GM12878 (cell line): ENCODE results near the gene CACNG1. TPM values are rescaled to one million over a fixed set of nuclear protein-coding genes. Genes with fewer than 3 reads are reported as not detected.
A peak's percentile ranks its signal among the peaks of the same experiment; 100 is the strongest.

Experiments
- ATAC-seq: fragments of 200-7000 bp; cut with Tn5 transposase; 3 replicates; pipeline ENCODE4 v1.9.1; 2020; ENCODE audit warnings: mild to moderate bottlenecking, moderate library complexity
- BruUV-seq: library from RNA; stranded (reverse); fragments of 400-500 nt; replicated peaks from 2 replicates; lab custom pipeline; 2021; lab: Mats Ljungman, UMichigan
- CTCF ChIA-PET: fragments of 300-600 bp; sonication (Branson Sonifier 250); formaldehyde crosslinking; extraction: SDS; loops from one replicate; lab custom pipeline; 2021; ENCODE audit warnings: inconsistent platforms; lab: Yijun Ruan, JAX
- POLR2A ChIA-PET: fragments of 350-600 bp; formaldehyde crosslinking; extraction: SDS; loops from one replicate; lab custom pipeline; 2021; ENCODE audit warnings: inconsistent platforms; lab: Charles Lee
- RAD21 ChIA-PET: fragments of 300-600 bp; sonication (Branson Sonifier 250); formaldehyde crosslinking; loops from one replicate; lab custom pipeline; 2023; ENCODE audit warnings: antibody characterized with exemption; ENCODE audit not compliant: unreplicated experiment; lab: Charles Lee
- SMC1A ChIA-PET: fragments of 300-600 bp; sonication (Branson Sonifier 250); formaldehyde crosslinking; loops from one replicate; lab custom pipeline; 2023; ENCODE audit not compliant: unreplicated experiment, uncharacterized antibody; lab: Charles Lee
- DNase-seq: peaks from one replicate; pipeline ENCODE4 v3.0.0-alpha.2; 2011; ENCODE audit warnings: low read depth, low spot score
- FAIRE-seq: peaks from 3 replicates; lab custom pipeline; 2011; peaks lifted over from hg19 to GRCh38; lab: Jason Lieb, UNC
- H2AFZ ChIP-seq: 2 replicates; pipeline ENCODE4 v1.6.0; 2011; ENCODE audit warnings: low read depth, low read length, control low read depth; ENCODE audit not compliant: control insufficient read depth
- H3K27ac ChIP-seq: 2 replicates; pipeline ENCODE4 v1.5.1; 2011; ENCODE audit warnings: control low read depth; ENCODE audit not compliant: control insufficient read depth, insufficient read depth
- H3K27me3 ChIP-seq, 2 experiments: replicated peaks in 1 of 2; 2 replicates each; pipeline versions ENCODE4 v1.6.0 to v1.6.1; 2011; ENCODE audit warnings: low read length in 1 of 2; ENCODE audit not compliant: control insufficient read depth in 2 of 2, insufficient read depth in 2 of 2
- H3K36me3 ChIP-seq, 2 experiments: 2 replicates each; pipeline ENCODE4 v1.5.1; 2011; ENCODE audit warnings: low read length in 1 of 2; ENCODE audit not compliant: control insufficient read depth in 2 of 2, insufficient read depth in 2 of 2
- H3K4me1 ChIP-seq: 2 replicates; pipeline ENCODE4 v1.6.1; 2011; ENCODE audit warnings: mild to moderate bottlenecking, low read length, moderate library complexity, mixed read lengths; ENCODE audit not compliant: control insufficient read depth, insufficient read depth
- H3K4me2 ChIP-seq: 2 replicates; pipeline ENCODE4 v1.6.0; 2011; ENCODE audit warnings: control low read depth; ENCODE audit not compliant: control insufficient read depth, insufficient read depth
- H3K4me3 ChIP-seq: fragments of 200-600 bp; sonication (generic); 2 replicates; pipeline ENCODE4 v1.5.1; 2016
- H3K79me2 ChIP-seq: 2 replicates; pipeline ENCODE4 v1.6.0; 2011; ENCODE audit warnings: low read length; ENCODE audit not compliant: control insufficient read depth, insufficient read depth
- H3K9ac ChIP-seq: 2 replicates; pipeline ENCODE4 v1.8.0; 2011; ENCODE audit warnings: low read length, control low read depth, mixed read lengths; ENCODE audit not compliant: control insufficient read depth, insufficient read depth
- H3K9me3 ChIP-seq: replicated peaks from 3 replicates; pipeline ENCODE4 v1.5.1; 2011; ENCODE audit warnings: mild to moderate bottlenecking, low read length; ENCODE audit not compliant: control insufficient read depth, insufficient read depth
- H4K20me1 ChIP-seq: 2 replicates; pipeline ENCODE4 v1.6.0; 2011; ENCODE audit not compliant: control insufficient read depth, insufficient read depth
- MEF2B ChIP-seq: fragments of 450-650 bp; IDR thresholded peaks from 2 replicates; pipeline ENCODE4 v1.6.1; 2018; ENCODE audit warnings: mild to moderate bottlenecking, moderate library complexity; ENCODE audit not compliant: partially characterized antibody, poor library complexity, severe bottlenecking
- SIX5 ChIP-seq: IDR thresholded peaks from 2 replicates; pipeline ENCODE4 v1.6.1; 2011; ENCODE audit warnings: mild to moderate bottlenecking, low read depth, low read length, moderate library complexity; ENCODE audit not compliant: severe bottlenecking
- TBL1XR1 ChIP-seq: IDR thresholded peaks from 2 replicates; pipeline ENCODE4 v1.6.1; 2012; ENCODE audit warnings: low read depth, low read length, improper control_type of control experiment
- YY1 ChIP-seq: IDR thresholded peaks from 2 replicates; pipeline ENCODE4 v1.6.1; 2011; ENCODE audit warnings: low read depth, mild to moderate bottlenecking, low read length
- WGBS: methylation state at CpG from one replicate; pipeline ENCODE4 v1.1.6; 2016; ENCODE audit warnings: low lambda C conversion rate; ENCODE audit not compliant: insufficient replicate concordance, insufficient coverage; ENCODE audit errors: missing lambda C conversion rate; 5-methylcytosine and 5-hydroxymethylcytosine counted together
- in situ Hi-C: fragments of 300-500 bp; cut with MboI; formaldehyde crosslinking; loops from 9 replicates; pipeline ENCODE4 v1.14.3; 2018; ENCODE audit warnings: mixed read lengths
- intact Hi-C: fragments of 100-400 bp; cut with micrococcal nuclease; formaldehyde crosslinking; loops from one replicate; pipeline ENCODE4 v1.14.2; 2022; ENCODE audit not compliant: unreplicated experiment
- polyA plus RNA-seq, 11 experiments: library from polyadenylated mRNA; depleted of rRNA in 4 of 11; unstranded in 6 of 11; stranded (reverse) in 5 of 11; fragments of >200 nt; fragmentation: Nextera tagmentation in 4 of 11; fragmentation: Illumina TruSeq in 1 of 11; extraction: Ambion mirVana in 4 of 11; extraction: Trizol in 1 of 11; gene quantifications; 1 replicate in 1 of 11; 2 replicates in 10 of 11; pipeline versions ENCODE4 v1.2.1 to v1.2.3, GENCODE V29; 2011 to 2016; ENCODE audit warnings: inconsistent platforms in 2 of 11, missing spikeins in 2 of 11, low read depth in 1 of 11
- total RNA-seq, 4 experiments: library from RNA; depleted of rRNA in 3 of 4; stranded (reverse); fragments of >200 nt in 3 of 4; fragmentation: Illumina TruSeq in 1 of 4; extraction: Trizol in 1 of 4; gene quantifications; 2 replicates each; pipeline versions ENCODE4 v1.2.1 to v1.2.3, GENCODE V29; 2013 to 2021
- TF ChIP-seq, protein P1 (sequence below): fragments of 450-650 bp; IDR thresholded peaks from 2 replicates; pipeline ENCODE4 v1.6.1; 2017; ENCODE audit warnings: antibody characterized with exemption, mild to moderate bottlenecking, moderate library complexity
- TF ChIP-seq, protein P2 (sequence below): fragments of 450-650 bp; formaldehyde crosslinking; IDR thresholded peaks from 2 replicates; pipeline ENCODE4 v1.4.0; 2020; ENCODE audit warnings: mild to moderate bottlenecking, moderate library complexity

The CACNG1 gene
- total and polyA plus RNA-seq, 10 of the 15 experiments (the other 5 are each of a cell fraction or from before 2014, with no cell fraction given) = not detected

DNA sequence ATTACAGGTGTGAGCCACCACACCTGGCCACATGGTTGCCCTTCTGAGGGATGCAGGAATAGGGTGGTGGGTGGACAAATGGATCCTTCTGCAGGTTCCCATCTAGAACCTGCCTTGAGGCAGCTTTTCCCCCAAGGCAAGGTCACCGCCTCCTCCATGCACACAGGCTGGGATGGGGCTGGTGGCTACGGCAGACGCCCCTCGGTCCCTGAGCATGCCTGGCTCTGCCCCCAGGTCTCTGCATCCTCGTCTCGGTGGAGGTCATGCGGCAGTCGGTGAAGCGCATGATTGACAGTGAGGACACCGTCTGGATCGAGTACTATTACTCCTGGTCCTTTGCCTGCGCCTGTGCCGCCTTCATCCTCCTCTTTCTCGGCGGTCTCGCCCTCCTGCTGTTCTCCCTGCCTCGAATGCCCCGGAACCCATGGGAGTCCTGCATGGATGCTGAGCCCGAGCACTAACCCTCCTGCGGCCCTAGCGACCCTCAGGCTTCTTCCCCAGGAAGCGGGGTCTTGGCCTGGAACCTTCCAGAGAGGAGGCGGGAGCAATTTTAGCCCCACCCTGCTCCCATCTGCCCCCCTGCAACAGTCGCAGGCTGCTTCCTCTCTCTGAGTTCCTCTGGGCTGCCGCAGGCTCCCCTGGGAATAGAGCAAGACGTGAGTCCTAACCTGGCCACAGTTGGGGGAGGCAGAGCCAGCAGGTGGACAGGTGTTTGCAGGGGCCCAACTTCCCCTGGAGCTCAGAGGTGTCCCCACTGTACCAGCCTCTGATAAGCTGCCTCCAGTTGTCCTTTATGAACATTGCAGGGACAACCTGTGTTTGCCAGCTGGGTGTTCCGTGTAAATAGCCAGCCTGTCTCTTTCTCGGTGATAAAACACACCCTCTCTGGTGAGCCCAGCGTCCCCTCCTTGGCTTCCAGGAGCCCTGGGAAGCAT, 11.7 kb downstream of the CACNG1 start:
- no peak overlapping the region for H3K4me2 ChIP-seq
- H3K9me3 ChIP-seq = no peaks in the 10 kb centered on the region
- H3K79me2 ChIP-seq = no peaks in the 10 kb centered on the region
- in situ Hi-C loops (no loop called here), intact Hi-C loops (no loop called here)
- H3K27ac ChIP-seq = no peak overlapping the region
- POLR2A ChIA-PET = no interaction called here
- H4K20me1 ChIP-seq = no peaks in the 10 kb centered on the region
- no peaks in the 10 kb centered on the region for H3K27me3 ChIP-seq
- H2AFZ ChIP-seq = no peak overlapping the region
- ATAC-seq (no peak), FAIRE-seq (no peak), DNase-seq (no peak)
- WGBS = 58% methylated on average over 29 of the region's 29 CpGs
- no peaks in the 10 kb centered on the region for H3K36me3 ChIP-seq
- no TSS peak for BruUV-seq
- SMC1A ChIA-PET = interaction anchor here (1.0 kb wide), 1 partner anchor 25 kb away, joined by 3 read pairs; no protein-coding TSS in a partner anchor
- RAD21 ChIA-PET = no interaction called here
- H3K4me1 ChIP-seq = peaks cover 7% of the 10 kb centered on the region
- H3K4me3 ChIP-seq = no peak overlapping the region
- CTCF ChIA-PET = no interaction called here
- peak; percentile 61 for TF ChIP-seq MEF2B
- TF ChIP-seq YY1 = no peak
- no peak for TF ChIP-seq TBL1XR1
- no peak overlapping the region for H3K9ac ChIP-seq

DNA sequence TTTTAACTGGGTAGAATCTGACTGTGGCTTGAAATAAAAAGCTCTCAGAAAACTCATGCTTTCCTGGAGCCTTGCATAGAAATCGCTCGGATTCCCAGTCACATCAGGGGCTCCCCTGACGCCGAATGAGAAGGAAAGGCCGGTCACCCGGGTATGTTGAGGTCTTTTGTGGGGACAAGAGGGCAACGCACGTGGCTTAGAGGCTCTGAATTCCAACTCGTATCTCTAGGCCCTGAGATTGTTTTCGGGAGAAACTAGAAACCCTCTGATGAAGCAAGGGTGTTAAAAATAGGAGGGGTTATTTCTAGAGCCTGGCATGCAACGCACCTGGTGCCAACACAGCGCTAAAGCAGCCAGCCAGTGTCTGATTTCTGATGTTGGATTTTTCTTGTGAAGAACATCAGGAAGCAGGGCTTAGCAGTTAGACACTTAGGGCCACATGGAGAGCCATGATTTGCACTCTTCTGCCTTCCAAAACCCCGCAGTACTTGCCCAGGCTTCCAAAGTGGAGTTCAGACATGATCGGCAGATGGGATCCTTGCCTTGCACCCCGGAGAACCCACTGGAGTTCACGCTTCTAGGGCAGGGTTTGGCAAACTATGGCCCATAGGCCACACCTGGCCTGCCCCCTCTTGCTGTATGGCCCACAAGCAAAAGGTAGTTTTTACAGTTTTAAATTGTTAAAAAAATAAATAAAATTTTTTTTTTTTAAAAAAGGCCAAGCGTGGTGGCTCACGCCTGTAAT, 12.6 kb downstream of the CACNG1 start:
- no peak overlapping the region for H3K27ac ChIP-seq
- no peak for TF ChIP-seq SIX5
- TF ChIP-seq, protein P1, sequence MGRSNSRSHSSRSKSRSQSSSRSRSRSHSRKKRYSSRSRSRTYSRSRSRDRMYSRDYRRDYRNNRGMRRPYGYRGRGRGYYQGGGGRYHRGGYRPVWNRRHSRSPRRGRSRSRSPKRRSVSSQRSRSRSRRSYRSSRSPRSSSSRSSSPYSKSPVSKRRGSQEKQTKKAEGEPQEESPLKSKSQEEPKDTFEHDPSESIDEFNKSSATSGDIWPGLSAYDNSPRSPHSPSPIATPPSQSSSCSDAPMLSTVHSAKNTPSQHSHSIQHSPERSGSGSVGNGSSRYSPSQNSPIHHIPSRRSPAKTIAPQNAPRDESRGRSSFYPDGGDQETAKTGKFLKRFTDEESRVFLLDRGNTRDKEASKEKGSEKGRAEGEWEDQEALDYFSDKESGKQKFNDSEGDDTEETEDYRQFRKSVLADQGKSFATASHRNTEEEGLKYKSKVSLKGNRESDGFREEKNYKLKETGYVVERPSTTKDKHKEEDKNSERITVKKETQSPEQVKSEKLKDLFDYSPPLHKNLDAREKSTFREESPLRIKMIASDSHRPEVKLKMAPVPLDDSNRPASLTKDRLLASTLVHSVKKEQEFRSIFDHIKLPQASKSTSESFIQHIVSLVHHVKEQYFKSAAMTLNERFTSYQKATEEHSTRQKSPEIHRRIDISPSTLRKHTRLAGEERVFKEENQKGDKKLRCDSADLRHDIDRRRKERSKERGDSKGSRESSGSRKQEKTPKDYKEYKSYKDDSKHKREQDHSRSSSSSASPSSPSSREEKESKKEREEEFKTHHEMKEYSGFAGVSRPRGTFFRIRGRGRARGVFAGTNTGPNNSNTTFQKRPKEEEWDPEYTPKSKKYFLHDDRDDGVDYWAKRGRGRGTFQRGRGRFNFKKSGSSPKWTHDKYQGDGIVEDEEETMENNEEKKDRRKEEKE = no peak
- TF ChIP-seq, protein P2, sequence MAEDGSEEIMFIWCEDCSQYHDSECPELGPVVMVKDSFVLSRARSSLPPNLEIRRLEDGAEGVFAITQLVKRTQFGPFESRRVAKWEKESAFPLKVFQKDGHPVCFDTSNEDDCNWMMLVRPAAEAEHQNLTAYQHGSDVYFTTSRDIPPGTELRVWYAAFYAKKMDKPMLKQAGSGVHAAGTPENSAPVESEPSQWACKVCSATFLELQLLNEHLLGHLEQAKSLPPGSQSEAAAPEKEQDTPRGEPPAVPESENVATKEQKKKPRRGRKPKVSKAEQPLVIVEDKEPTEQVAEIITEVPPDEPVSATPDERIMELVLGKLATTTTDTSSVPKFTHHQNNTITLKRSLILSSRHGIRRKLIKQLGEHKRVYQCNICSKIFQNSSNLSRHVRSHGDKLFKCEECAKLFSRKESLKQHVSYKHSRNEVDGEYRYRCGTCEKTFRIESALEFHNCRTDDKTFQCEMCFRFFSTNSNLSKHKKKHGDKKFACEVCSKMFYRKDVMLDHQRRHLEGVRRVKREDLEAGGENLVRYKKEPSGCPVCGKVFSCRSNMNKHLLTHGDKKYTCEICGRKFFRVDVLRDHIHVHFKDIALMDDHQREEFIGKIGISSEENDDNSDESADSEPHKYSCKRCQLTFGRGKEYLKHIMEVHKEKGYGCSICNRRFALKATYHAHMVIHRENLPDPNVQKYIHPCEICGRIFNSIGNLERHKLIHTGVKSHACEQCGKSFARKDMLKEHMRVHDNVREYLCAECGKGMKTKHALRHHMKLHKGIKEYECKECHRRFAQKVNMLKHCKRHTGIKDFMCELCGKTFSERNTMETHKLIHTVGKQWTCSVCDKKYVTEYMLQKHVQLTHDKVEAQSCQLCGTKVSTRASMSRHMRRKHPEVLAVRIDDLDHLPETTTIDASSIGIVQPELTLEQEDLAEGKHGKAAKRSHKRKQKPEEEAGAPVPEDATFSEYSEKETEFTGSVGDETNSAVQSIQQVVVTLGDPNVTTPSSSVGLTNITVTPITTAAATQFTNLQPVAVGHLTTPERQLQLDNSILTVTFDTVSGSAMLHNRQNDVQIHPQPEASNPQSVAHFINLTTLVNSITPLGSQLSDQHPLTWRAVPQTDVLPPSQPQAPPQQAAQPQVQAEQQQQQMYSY (CRISPR knock-in tag) = no peak

More for the DNA sequence above, 12.6 kb downstream of the CACNG1 start:
- DNase-seq = no peak
- Histone ChIP-seq H3K4me2 (no peak overlapping the region), H3K9ac (no peak overlapping the region), H3K4me3 (no peak overlapping the region), H3K36me3 (no peaks in the 10 kb centered on the region), H3K9me3 (no peaks in the 10 kb centered on the region), H4K20me1 (no peaks in the 10 kb centered on the region), H3K4me1 (peaks cover 3% of the 10 kb centered on the region), H3K79me2 (no peaks in the 10 kb centered on the region), H2AFZ (no peak overlapping the region), H3K27me3 (no peaks in the 10 kb centered on the region)
- 72% methylated on average over 18 of the region's 18 CpGs for WGBS
- ATAC-seq = no peak
- ChIA-PET POLR2A (no interaction called here), SMC1A (interaction anchor here (1.0 kb wide), 1 partner anchor 24 kb away, joined by 3 read pairs; no protein-coding TSS in a partner anchor), RAD21 (no interaction called here), CTCF (no interaction called here)
- in situ Hi-C loops (no loop called here), intact Hi-C loops (no loop called here)
- no peak for FAIRE-seq
- no TSS peak for BruUV-seq
